ENCODE results near the gene POLK.
"Not testable (repeated sequence)": the region's sequence is repeated elsewhere in the genome, so short reads cannot be mapped to it uniquely, and the experiment has no call there.

POLK gene

GRCh38 chr5:75511435-75512382, at the start of gene POLK, which contains the start of gene CERT1:
TSS of gene POLK (plus strand) at chr5:75511891.
TSS of gene CERT1 (minus strand) at chr5:75511629. CDS start at chr5:75511207, 422 bp downstream.
- peak; percentile 89 for DNase-seq (ENCODE audit: low spot score)

DNA sequence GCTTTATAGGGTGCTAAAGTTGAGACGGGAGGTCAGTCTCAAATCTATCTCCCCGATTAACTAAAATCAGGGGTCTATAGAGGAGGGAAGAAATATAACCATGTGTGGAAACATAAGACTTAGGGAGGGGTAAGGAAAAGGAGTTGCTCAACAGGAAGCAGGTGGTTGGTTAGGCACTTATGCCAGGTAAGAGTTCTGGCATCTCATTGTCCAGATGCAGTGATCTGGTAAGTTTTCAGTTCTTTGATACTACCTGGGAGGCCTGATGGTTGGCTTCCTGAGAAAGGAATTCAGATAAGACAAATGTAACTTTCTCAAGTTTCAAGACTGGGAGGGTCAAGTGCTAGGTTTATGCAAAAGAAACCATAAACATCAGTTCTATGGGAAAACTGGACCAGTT, 48.0 kb upstream of the POLK start:
- DNase-seq (ENCODE audit: low spot score) = no peak

GRCh38 chr5:75465480-75465879, 46.2 kb upstream of the POLK start:
- DNase-seq (ENCODE audit: low spot score) = no peak

- no peak for DNase-seq (ENCODE audit: low spot score)
Measured at GRCh38 chr5:75466006-75466716, 45.5 kb upstream of the POLK start.

- DNase-seq (ENCODE audit: low spot score) = no peak
Measured at GRCh38 chr5:75468593-75468992, 43.1 kb upstream of the POLK start.

DNA sequence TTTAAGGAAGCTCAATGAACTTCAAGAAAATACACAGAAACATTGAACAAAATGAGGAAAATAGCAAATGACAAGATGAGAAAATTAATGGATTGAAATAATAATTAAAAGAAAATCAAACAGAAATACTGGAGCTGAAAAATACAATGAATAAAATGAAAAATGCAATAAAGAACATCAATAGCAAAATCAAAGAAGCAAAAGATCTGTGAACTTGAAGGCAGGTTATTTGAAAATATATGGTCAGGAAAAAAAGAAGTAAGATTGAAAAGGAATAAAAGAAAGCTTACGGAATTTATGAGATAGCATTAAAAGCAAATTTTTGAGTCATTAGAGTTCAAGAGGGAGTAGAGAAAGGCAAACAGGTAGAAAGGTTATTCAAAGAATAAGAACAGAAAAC, 42.7 kb upstream of the POLK start:
- DNase-seq (ENCODE audit: low spot score) = no peak

DNA sequence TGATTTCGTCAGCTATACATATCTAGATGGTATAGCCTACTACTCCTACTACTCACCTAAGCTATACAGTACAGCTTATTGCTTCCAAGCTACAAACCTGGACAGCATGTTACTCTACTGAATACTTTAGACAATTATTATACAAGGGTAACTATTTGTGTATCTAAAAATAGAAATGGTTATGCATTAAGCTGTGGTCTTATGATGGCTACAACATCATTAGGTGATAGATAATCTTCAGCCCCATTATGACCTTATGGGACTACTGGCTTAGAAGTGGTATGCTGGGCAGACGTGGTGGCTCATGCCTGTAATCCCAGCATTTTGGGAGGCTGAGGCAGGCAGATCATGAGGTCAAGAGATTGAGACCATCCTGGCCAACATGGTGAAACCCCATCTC, 40.5 kb upstream of the POLK start:
- DNase-seq (ENCODE audit: low spot score) = no peak

GRCh38 chr5:75472973-75473372, 38.7 kb upstream of the POLK start:
- no peak for DNase-seq (ENCODE audit: low spot score)

GRCh38 chr5:75473463-75473862, 38.2 kb upstream of the POLK start:
- DNase-seq (ENCODE audit: low spot score) = no peak

GRCh38 chr5:75475364-75475763, 36.3 kb upstream of the POLK start:
- no peak for DNase-seq (ENCODE audit: low spot score)

GRCh38 chr5:75481024-75481423, 30.7 kb upstream of the POLK start:
- no peak for DNase-seq (ENCODE audit: low spot score)

GRCh38 chr5:75482482-75482881, 29.2 kb upstream of the POLK start:
- no peak for DNase-seq (ENCODE audit: low spot score)

- no peak for DNase-seq (ENCODE audit: low spot score)
Measured at GRCh38 chr5:75484605-75485004, 27.1 kb upstream of the POLK start.

GRCh38 chr5:75489847-75490246, 21.8 kb upstream of the POLK start:
- not testable (repeated sequence) for DNase-seq (ENCODE audit: low spot score)

- no peak for DNase-seq (ENCODE audit: low spot score)
Measured at GRCh38 chr5:75491621-75492020, 20.1 kb upstream of the POLK start.

- DNase-seq (ENCODE audit: low spot score) = no peak
Measured at GRCh38 chr5:75496026-75496425, 15.7 kb upstream of the POLK start.

DNA sequence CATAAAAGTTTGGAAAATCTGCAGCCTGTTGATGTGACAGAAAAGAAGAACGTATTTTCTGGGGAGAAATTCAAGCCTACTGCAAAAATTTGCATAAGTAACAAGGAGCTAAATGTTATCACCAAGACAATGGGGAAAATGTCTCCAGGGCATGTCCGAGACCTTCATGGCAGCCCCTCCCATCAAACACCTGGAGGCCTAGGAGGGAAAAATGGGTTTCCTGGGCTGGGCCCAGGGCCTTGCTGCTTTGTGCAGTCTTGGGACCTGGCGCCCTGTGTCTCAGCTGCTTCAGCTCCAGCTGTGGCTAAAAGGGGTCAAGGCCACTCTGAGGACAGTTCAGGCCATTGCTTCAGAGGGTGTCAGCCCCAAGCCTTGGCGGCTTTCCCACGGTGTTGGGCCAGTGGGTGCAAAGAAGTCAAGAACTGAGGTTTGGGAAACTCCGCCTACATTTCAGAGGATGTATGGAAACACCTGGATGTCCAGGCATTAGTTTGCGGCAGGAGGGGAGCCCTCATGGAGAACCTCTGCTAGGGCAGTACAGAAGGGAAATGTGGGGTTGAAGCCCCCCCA, 13.4 kb upstream of the POLK start:
- DNase-seq (ENCODE audit: low spot score) = no peak

DNA sequence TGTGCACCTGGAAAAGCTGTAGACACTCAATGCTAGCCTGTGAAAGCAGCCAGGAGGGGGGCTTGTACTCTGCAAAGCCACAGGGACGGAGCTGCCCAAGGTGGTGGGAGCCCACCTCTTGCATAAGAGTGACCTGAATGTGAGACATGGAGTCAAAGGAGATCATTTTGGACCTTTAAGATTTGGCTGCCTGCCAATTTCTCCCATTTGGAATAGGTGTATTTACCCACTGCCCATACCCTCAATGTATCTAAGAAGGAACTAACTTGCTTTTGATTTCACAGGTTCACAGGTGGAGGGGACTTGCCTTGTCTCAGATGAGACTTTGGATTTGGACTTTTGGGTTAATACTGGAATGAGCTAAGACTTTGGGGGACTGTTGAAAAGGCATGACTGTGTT, 12.8 kb upstream of the POLK start:
- DNase-seq (ENCODE audit: low spot score) = not testable (repeated sequence)

DNA sequence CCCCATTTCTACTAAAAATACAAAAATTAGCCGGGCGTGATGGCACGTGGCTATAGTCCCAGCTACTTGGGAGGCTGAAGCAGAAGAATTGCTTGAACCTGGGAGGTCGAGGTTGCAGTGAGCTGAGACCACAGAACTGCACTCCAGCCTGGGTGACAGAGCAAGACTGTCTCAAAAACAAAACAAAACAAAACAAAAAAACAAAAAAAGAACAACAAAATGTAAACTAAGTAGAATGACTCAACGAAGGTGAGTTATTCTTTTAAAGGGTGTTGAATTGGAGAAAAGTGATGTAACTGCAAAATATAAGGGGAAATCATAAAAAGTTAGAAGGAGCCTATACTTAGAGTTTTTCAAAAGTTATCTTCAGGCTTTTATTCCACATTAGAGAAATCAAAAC, 6.6 kb upstream of the POLK start:
- not testable (repeated sequence) for DNase-seq (ENCODE audit: low spot score)

DNA sequence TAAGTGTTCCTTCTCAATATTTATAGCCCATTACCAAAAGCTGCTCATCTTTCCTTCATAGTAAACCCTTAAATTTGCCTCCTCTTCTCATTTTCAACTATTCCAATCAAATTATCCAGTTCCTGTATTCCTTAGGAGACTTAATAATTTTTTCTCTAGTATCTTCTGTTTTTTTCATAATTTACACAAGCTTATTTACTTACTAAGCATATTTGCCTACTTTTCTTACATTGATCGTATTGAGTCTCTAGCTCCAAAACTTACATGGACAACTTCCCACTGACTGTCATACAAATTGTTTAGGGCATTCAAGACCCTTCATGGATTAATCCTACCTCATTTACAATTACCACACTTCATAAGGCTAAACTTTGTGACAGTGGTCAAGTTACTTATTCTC, 3.9 kb upstream of the POLK start:
- no peak for DNase-seq (ENCODE audit: low spot score)

- DNase-seq (ENCODE audit: low spot score) = no peak
Measured at GRCh38 chr5:75509546-75509945, 2.1 kb upstream of the POLK start.

DNA sequence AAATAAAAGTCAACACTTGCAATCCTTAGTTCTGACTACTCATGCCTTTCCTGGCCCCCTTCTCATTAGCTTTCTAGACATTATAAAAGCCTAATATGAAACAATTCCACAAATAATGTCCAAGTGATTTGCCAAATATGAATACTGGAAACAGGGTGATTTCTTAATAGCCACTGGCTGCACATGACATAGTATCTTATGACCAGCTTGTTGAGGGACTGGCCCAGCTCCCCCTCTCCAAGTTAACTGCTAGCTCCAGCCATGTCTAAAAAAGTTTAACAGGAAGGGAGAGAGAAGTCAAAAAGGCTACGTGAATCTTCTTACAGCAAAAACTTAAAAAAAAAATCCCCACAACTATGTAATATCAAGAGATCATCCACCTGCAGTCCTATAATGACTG, 1.7 kb upstream of the POLK start:
- DNase-seq (ENCODE audit: low spot score) = no peak

DNA sequence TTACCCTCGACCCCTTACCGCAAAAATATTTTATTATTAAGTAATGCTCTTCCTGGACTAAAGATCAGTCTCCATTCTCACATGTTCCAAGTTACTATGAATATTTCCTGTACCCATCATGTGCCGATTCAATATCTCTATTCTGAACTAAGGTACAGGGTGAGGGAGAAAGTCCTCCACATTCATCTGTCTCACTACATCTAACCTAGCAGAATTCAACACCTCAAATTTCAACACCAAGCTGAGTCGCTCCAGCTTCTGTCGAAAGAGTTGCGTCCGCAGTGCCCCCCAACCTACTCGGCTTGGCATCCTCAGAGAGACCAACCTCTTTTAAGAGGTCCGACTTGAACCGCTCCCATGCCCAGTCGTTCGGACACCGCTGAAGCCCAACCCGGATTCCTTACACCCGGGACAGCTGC, 1.3 kb upstream of the POLK start:
- DNase-seq (ENCODE audit: low spot score) = no peak
